Activated CD4-positive, alpha-beta T cell treated with anti-CD3 and anti-CD28 coated beads, Interleukin-2, amount 50 U/mL, for 48 hours (primary cell): ENCODE results near the gene TSPEAR.
"Not testable (repeated sequence)": the region's sequence is repeated elsewhere in the genome, so short reads cannot be mapped to it uniquely, and the experiment has no call there.

Source experiments
- DNase-seq, 2 experiments: peaks; one replicate each; pipeline ENCODE4 v3.0.0-alpha.2; 2020

The TSPEAR gene

DNA sequence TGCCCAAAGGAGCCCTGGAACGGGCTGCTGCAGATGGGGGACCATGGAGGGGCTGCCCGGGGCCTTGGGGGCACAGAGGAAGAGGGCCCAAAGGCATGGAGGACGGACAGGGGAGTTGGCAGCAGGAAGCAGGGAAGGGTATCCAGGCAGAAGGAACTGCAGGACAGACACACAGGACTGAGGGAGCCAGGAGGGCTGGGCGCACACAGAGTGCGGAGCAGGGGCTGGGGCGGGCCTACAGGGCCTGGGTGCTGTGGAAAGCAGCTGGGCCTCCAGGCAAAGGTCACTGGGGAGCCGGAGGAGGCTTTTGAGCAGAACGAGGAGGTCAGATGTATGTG is 199.5 kb downstream of the TSPEAR start:
- no peak for DNase-seq

DNA sequence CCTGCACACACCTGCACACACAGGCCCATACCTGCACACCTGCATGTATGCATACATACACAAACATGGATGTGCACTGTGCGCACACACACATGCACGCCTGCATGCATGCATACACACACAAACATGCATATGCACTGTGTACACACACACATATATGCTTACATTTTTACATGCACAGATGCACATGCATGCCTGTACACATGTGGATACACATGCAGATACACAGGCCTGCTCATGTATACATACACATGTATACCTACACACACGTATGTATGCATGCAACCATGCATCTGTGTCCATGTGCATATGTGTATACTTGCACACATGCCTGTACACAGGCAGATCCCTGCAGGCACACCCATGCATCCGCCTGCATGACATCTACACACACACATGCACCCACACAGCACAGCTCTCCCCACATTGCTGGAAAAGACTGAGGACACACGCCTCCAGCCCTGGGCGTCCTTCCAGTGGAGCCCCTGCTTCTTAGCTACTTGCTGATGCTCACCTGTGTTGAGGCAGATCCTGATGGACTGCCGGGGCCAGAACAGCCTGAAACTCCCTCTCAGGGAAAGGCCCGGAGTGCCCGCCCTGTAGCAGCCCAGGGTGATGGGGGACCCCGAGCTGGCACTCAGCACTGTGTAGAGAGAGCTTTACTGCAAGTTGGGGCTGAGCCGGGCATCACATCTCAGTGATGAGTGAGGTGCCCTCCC is 200.0 kb downstream of the TSPEAR start:
- DNase-seq = no peak

DNA sequence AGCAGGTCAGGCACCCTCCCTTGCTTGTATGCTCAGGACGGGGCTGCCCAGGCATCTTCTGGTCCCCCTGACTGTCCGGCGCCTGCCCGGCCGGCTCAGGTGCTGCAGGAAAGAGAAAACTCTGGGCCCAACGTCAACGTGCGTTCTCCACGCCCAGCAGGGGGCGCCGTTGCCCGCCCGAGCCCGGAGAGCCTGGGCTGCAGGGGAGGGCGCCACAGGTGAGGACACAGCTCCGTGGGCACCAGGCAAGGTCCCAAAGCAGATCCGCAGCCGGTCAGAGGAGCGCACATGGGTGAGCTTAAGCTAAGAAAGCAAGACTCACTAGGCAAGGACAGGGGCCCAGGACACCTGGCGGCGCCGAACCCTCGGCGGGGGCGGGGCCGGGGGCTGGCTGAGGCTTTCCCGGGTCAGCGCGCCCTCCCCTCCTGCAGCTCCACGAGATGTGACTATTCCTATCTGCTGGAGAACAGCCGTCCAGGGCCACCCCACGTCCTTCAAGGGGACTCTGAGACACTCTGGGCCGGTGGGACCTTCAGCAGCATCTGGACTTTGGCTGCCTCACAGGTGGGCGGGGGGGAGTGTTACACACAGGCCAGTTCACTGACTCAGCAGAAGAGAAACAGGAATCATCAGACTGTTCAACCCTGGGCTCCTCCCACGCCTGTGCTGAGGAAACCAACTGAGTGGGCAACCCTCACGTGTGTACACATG is 200.7 kb downstream of the TSPEAR start:
- DNase-seq = peak; percentile 75 to 78

DNA sequence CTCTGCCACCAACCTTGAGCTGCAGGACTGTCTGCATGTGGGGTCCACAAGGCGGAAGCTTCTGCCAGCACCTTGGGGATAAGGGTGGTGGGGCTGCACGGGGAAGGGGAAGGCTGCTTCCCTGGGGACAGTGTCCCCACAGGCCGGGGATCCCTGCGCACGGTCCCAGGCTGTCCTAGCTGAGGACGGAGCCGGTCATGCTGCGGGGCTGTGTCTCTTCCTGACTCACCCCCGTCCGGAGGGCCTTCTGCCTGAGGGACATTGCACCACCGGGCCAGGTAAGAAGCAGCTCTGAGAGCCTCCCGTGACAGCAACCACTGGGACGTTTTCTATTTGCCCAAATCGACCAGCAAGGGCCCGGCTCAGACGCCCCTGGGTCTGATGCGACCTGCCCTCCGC is 201.3 kb downstream of the TSPEAR start:
- DNase-seq = no peak

- DNase-seq = no peak
Observed at GRCh38 chr21:44509539-44509938, 201.8 kb downstream of the TSPEAR start.

DNA sequence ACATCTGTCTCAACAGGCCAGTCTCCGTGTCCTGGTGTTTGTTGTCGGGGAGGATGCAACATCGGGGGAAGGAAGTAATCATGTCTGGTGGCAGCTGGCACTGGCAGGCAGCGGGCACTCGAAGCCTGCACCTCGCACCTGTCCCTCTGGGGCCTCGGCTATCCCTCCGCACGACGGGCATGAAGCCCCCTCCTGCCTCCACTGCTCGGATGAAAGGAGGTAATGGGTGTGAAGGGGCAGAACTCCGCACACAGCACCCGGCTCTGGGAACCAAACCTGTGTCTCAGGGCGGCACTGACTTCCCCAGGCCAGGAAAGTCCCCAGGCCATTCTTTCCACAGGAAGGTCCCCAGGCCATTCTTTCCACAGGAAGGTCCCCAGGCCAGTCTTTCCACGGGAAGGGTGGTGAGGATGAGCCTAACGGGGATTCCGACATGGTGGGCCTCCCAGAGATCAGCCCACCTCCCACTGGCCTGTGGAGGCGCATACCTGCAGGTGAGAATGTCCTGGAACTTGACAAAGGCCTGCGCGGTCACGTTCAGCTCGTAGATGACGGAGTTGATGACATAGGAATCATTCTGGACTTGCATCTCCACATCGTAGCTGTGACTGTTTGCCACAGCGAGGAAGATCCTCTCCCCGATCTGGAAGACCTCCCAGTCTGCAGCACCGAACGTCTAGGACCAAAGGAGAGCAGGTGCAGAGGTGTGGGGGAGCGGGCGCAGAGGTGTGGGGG is 202.5 kb downstream of the TSPEAR start:
- no peak for DNase-seq

GRCh38 chr21:44508426-44508710 is 203.0 kb downstream of the TSPEAR start:
- no peak for DNase-seq

DNA sequence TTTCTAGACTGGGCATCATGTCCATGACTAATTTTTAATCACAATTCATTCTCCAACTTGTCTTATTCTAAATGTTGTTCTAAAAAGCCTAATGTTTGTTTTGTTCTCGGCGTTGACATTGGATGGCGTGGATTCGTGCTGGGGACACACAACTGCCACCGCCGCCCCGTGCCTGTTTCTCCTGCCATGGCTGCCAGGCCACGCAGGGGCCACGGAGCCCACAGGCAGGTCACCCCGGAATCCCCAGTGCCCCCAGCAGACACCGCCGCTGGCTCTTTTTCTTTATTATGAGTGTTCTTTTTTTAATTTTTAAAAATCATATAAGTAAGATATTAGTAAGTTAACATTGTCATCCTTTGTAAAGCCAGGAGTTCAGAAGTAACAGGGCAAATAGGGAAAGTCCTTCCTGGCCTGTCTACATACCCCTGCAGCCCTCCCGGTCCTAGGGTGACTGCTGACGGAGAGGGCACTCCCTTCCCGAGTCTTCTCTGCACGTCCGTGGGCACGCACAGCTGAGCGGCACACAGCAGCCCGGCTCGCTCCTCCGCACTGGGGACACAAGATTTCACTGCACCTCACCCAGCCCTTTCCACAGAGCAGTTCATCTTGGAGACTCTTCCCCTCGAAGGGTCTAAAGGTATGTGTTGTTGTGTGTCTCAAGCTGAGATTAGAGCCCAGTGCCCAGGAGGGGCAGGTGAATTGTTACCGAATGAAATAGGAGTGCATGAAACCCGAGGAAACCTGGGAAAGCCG is 203.5 kb downstream of the TSPEAR start:
- no peak for DNase-seq

DNA sequence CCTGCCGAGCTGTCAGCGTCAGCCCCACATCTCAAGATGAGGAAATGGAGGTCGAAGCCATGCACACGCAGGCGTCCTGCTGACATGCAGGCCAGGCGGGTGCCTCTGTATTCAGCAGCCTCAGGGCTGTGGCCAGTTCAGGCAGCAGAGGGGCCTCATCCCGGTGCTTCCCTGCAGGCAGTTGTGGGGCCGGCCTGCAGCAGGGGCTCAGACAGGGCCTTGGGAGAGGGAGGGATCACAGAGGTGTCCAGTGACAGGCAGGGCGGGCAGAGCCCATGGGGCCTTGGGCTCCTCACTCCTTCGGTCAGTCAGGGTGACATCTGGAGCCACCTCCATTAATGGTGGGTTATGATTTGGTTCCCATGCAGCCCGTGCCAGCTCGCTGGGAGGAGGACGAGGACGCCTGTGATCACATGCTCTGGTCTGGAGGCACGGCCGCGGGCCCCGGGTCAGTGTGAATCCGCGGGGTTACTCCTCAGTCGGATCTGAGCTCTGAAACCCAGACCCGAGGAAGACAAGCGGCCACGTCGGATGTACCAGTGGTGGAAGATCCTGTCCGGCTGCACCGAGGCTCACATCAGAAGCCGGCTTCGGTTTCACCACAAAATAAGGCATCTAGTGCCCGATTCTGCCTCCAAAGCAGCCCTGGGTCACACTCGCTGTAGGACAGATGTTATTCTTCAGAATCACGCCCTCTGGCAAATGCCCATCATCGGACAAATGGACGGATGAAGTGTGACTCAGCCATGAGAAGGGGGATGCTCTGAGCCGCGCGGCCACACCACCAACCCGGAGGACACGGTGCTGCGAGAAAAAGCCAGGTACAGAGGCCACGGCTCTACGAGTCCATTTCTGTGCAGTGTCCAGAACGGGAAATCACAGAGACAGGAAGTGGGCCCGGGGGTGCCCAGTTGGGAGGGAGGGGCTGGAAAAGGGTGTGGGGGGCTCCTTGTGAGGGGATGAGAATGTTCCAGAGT is 204.8 kb downstream of the TSPEAR start:
- DNase-seq = no peak

- DNase-seq = no peak
Observed at GRCh38 chr21:44505673-44506278, 205.6 kb downstream of the TSPEAR start.

DNA sequence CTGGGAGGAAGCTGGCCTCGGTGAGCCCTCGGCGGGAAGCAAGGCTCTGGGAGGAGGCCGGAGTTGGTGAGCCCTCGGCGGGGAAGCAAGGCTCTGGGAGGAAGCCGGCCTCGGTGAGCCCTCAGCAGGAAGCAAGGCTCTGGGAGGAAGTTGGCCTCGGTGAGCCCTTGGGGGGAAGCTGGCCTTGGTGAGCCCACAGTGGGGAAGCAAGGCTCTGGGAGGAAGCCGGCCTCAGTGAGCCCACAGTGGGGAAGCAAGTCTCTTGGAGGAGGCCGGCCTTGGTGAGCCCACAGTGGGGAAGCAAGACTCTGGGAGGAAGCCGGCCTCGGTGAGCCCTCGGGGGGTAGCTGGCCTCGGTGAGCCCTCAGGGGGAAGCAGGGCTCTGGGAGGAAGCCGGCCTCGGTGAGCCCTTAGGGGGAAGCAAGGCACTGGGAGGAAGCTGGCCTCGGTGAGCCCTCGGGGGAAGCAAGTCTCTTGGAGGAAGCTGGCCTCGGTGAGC is 207.4 kb downstream of the TSPEAR start:
- no peak for DNase-seq

- DNase-seq = not testable (repeated sequence)
Observed at GRCh38 chr21:44503006-44503889, 208.1 kb downstream of the TSPEAR start.

DNA sequence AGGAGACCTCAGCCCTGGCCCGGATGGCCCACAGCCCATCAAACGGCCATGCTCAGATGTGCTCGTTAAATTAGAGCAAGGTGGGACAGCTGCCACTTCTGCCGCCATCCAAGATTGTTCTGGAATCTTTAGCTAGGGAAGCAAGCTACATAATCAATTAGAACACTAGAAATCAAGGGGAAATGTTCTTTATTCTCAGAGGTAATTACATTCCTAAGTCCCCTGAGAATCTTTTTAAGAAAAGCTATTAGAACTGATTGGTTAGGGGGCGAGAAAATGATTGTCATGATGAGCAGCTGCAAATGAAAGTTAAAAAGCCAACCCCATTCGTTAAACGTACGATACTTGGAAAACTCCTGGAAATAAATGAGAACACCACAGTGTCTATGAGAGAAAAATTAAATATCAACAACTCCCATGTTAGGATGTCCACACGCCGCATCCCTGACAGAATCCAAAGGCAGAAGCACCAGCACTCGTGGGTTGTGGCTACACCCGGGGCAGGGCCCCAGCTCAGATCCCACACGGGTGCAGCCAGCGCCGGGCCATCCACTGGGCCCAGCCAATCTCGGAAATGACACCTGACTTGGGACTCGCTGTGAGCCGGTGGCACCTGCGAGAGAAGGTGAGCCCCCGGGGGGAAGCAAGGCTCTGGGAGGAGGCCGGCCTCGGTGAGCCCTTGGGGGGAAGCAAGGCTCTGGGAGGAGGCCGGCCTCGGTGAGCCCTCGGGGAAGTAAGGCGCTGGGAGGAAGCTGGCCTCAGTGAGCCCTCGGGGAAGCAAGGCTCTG is 209.0 kb downstream of the TSPEAR start:
- DNase-seq = no peak

DNA sequence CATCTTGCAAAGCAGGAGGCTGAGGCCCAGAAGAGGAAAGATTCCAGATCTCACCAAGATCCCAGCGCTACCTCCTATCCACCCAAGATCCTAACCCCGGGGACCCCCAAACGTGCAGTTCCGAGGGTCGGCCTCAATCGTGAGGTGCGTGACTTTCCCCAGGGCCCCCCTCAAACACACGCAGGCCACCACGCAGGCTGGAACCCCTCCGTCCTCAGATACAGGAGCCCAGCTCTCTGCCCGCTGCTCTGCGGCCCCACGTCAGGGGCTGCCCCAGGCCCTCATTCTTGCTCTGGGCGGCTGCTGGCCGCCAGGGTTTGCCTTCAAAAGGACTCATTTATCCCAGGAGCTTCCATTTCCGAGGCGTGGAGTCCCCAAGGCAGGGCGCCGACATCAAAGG is 211.3 kb downstream of the TSPEAR start:
- no peak for DNase-seq

DNA sequence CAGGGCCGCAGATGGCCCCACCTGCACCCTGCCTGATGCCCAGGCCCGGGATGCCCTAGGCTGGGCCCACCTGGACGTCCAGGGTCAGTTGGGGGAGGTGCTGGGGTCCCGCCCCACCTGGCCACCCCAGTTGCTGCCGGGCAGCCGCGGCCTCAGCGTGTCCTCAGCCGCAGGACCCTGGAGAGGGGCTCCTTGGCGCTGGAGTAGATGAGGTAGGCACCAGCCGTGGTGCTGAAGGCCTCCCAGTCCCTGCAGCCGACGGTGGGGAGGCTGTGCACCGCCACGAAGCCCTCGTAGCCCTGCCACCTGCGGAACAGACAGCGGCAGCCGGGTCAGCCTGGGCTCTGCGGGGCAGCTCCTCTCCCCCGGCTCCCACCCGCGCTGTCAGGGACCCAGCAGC is 211.7 kb downstream of the TSPEAR start:
- no peak for DNase-seq

DNA sequence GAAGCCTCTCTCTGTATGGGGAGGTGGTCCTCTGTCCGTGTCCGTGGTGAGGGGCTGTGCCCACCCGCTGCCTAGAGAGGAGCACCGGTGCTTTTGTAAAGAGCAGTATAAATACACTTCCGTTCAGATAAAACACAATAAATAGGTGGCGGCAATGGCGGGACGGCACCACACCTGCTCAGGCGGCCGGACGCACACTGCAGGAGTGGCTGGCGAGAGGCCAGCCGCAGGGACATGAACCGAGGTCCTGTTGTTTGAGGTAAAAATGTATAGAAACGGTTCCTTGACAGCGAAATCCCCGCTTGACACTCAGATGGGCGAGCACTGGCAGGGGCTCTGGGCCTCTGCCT is 212.2 kb downstream of the TSPEAR start:
- no peak for DNase-seq

DNA sequence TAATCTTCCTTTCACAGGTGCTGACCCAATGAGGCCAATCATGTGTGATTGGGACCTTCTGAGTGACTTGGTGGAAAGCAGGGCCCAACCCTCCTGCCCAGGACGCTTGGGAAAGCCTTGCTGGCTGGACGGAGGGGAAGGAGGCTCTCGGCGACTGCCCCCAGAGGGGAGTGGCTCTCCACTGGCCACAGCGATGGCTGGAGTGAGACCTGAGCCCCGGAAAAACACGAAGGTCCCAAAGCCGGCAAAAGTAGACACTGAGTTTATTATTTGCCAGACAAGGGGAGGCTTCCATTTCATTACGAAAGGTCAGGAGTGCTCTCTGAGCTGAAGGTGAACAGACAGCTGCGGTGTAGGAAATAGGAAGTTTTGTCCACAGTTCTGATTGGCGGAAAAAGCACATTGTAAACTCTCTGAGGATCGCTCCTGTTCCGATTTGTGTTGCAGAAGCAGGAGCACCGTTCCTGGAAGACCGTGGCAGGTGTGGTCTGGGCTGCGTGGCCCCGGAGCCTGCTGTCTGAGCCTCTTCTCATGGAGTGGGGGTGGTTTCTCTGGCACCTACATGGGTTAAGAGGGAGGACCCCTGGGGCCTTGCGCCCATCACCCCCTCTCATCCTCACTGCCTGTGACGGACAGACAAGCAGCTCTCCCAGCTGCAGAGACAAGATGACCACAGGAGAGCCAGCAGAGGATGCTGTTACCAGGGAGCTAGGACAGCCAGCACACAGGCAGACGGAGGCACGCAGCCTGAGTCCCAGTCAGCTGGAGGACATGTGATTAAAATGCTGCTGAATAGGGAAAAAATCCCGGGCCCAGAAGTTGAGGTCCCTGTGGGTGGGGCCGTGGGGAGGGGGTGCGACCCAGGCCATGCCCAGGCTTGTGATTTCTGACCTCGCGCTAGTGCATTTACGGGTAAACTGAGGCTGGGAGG is 212.8 kb downstream of the TSPEAR start:
- no peak for DNase-seq

- DNase-seq = no peak
Observed at GRCh38 chr21:44497703-44498126, 213.7 kb downstream of the TSPEAR start.
